ENCODE measurements around the gene IL31. TPM values are rescaled to one million over a fixed set of nuclear protein-coding genes. Genes with fewer than 3 reads are reported as not detected.

IL31 gene
- total RNA-seq, 1 donor from 2014 or later = not detected

DNA sequence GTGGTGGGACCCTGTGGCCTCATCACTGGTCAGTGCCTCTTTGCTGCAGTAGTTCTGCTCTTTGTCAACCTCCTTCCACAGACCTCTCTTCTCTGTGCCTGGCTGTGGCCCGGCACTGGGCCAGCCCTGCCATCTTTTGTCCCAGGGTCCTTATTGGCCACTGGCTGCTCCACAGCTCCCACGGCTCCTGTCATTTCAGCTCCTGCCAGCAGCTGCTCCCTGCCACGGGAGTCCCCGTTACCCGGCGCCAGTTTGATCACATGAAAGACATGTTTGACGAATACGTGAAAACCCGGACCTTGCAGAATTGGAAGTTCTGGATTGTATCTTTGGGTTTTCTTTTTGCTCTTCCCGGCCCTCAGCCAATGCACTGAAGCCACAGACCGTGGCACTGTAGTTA lies 35.4 kb downstream of the IL31 start:
- TF ChIP-seq, protein P1, sequence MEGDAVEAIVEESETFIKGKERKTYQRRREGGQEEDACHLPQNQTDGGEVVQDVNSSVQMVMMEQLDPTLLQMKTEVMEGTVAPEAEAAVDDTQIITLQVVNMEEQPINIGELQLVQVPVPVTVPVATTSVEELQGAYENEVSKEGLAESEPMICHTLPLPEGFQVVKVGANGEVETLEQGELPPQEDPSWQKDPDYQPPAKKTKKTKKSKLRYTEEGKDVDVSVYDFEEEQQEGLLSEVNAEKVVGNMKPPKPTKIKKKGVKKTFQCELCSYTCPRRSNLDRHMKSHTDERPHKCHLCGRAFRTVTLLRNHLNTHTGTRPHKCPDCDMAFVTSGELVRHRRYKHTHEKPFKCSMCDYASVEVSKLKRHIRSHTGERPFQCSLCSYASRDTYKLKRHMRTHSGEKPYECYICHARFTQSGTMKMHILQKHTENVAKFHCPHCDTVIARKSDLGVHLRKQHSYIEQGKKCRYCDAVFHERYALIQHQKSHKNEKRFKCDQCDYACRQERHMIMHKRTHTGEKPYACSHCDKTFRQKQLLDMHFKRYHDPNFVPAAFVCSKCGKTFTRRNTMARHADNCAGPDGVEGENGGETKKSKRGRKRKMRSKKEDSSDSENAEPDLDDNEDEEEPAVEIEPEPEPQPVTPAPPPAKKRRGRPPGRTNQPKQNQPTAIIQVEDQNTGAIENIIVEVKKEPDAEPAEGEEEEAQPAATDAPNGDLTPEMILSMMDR (IDR thresholded peaks at IDR 0.05; ENCODE audit: unreplicated experiment) = no peak
- H3K4me1 Mint-ChIP-seq = no peaks in the 10 kb centered on the region
- no peak for DNase-seq (ENCODE audit: low spot score in 2 of 2, unreplicated experiment in 2 of 2)
- H3K36me3 Mint-ChIP-seq = peaks cover 27% of the 10 kb centered on the region
- H3K27me3 Mint-ChIP-seq (ENCODE audit: low read depth) = no peaks in the 10 kb centered on the region
- H3K4me3 Mint-ChIP-seq = no peak overlapping the region
- no peaks in the 10 kb centered on the region for H3K9me3 Mint-ChIP-seq
- no peak overlapping the region for H3K27ac Mint-ChIP-seq

DNA sequence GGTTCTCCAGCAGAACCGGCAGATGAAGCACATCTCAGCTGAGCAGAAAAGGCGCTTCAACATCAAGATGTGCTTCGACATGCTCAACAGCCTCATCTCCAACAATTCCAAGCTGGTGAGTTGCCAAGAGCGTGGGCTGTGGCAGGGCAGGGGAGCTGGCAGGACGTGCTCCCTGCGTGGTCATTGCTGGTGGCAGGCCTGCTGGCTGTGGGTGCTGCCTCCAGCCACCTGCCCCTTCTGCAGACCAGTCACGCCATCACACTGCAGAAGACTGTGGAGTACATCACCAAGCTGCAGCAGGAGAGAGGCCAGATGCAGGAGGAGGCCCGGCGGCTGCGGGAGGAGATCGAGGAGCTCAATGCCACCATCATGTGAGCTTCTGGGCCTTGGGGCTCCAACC lies 35.8 kb downstream of the IL31 start:
- TF ChIP-seq, protein P1 (IDR thresholded peaks at IDR 0.05; ENCODE audit: unreplicated experiment) = no peak

DNA sequence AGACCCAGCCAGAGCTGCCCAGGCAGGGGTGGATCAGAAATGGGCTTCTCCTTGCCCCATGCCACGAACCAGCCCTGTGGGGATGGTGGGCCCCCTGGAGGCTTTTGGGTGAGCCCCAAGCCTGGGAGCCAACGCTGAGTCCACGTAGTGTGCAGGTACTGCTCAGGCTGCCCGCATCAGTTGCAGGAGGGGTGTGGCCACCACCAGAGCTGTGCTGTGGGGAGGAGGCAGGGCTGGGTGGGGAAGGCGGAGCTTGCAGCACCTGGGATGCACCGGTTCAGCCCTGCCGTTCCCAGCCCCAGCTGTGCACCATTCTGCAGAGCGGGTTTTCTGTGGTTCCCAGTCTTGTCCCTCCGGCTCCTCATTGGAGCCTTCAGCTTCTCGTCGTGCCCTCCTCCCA lies 36.3 kb downstream of the IL31 start:
- Mint-ChIP-seq H3K36me3 (peaks cover 29% of the 10 kb centered on the region), H3K4me3 (no peak overlapping the region), H3K9me3 (no peaks in the 10 kb centered on the region), H3K4me1 (no peaks in the 10 kb centered on the region), H3K27ac (no peak overlapping the region), H3K27me3 (ENCODE audit: low read depth) (no peaks in the 10 kb centered on the region)
- TF ChIP-seq, protein P1 (IDR thresholded peaks at IDR 0.05; ENCODE audit: unreplicated experiment) = no peak
- no peak for DNase-seq (ENCODE audit: low spot score in 2 of 2, unreplicated experiment in 2 of 2)

More for the DNA sequence above, 35.8 kb downstream of the IL31 start:
- no peak overlapping the region for H3K4me3 Mint-ChIP-seq
- H3K9me3 Mint-ChIP-seq = no peaks in the 10 kb centered on the region
- H3K27me3 Mint-ChIP-seq (ENCODE audit: low read depth) = no peaks in the 10 kb centered on the region
- DNase-seq (ENCODE audit: low spot score in 2 of 2, unreplicated experiment in 2 of 2) = no peak
- no peaks in the 10 kb centered on the region for H3K4me1 Mint-ChIP-seq
- no peak overlapping the region for H3K27ac Mint-ChIP-seq
- H3K36me3 Mint-ChIP-seq = peaks cover 28% of the 10 kb centered on the region

DNA sequence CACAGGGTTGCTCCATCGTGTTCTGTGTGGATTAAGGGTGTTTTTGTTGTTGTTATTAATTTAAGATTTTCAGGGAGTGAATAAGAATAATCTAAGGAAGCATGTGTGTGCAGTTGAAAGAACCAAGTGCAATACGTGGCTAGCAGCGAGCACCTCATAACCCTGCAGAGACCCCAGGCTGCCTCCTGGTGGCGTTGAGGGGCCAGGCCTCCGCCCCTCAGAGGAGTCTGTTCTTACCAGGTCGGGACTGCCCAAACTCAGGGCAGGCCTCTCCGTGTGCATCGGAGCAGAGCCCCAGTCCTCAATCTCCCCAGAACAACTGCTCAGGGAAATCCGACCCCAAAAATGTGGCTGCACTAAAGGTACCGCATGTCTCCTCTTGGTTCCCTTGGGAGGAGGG lies 36.8 kb downstream of the IL31 start:
- no peaks in the 10 kb centered on the region for H3K4me1 Mint-ChIP-seq
- peaks cover 25% of the 10 kb centered on the region for H3K36me3 Mint-ChIP-seq
- TF ChIP-seq, protein P1 (IDR thresholded peaks at IDR 0.05; ENCODE audit: unreplicated experiment) = no peak
- no peaks in the 10 kb centered on the region for H3K27me3 Mint-ChIP-seq (ENCODE audit: low read depth)
- H3K27ac Mint-ChIP-seq = no peak overlapping the region
- DNase-seq (ENCODE audit: low spot score in 2 of 2, unreplicated experiment in 2 of 2) = no peak
- H3K4me3 Mint-ChIP-seq = no peak overlapping the region
- H3K9me3 Mint-ChIP-seq = no peaks in the 10 kb centered on the region

DNA sequence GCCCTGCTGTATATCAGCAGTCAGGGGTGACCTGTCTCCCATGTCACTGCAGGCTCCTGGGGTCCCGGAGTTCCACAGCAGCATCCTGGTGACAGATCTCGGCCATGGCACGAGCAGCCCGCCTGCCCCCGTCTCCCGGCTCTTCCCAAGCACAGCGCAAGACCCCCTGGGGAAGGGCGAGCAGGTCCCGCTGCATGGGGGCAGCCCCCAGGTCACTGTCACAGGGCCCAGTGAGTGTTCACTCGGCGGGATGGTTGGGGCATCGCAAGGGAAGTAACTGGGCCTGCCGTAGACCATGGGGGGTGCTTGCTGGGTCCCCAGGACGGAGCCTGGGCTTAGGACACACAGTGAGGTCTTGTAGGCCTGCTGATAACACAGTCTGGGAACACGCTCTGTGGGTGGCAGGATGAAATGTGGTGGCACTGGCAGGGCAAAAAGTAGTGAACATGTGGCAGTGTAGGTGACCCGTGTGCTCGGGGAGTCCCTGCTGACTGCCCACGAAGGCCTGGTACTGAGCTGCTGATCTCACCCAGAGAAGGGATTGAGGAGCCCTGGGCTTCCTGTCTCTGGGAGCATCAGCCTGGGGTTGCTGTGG lies 38.5 kb downstream of the IL31 start:
- DNase-seq (ENCODE audit: low spot score in 2 of 2, unreplicated experiment in 2 of 2) = no peak
- no peak overlapping the region for H3K4me3 Mint-ChIP-seq
- H3K36me3 Mint-ChIP-seq = peaks cover 18% of the 10 kb centered on the region
- no peaks in the 10 kb centered on the region for H3K4me1 Mint-ChIP-seq
- TF ChIP-seq, protein P1 (IDR thresholded peaks at IDR 0.05; ENCODE audit: unreplicated experiment) = no peak
- H3K9me3 Mint-ChIP-seq = no peaks in the 10 kb centered on the region
- no peak overlapping the region for H3K27ac Mint-ChIP-seq
- H3K27me3 Mint-ChIP-seq (ENCODE audit: low read depth) = no peaks in the 10 kb centered on the region

Measured in mesothelial cell of epicardium (in vitro differentiated cells).